Fibroblast of lung (primary cell): ENCODE data around the gene DNM3.

ENCODE experiments used
- CTCF ChIP-seq, 2 donors: IDR thresholded peaks in 1 of 2; conservative IDR thresholded peaks in 1 of 2; 1 replicate in 1 of 2; 2 replicates in 1 of 2; pipeline ENCODE4 v1.5.1; 2011 to 2012; ENCODE audit warnings: low read length in 2 of 2, control low read depth in 1 of 2, inconsistent platforms in 1 of 2, low read depth in 1 of 2, mild to moderate bottlenecking in 1 of 2
- EZH2 ChIP-seq: IDR thresholded peaks from 2 replicates; pipeline ENCODE4 v1.5.1; 2012; ENCODE audit warnings: low read length, control low read depth, mild to moderate bottlenecking; ENCODE audit errors: missing control alignments

- no peak for TF ChIP-seq EZH2
- TF ChIP-seq CTCF (conservative IDR thresholded peaks at IDR 0.05 in 1 of 2, IDR thresholded peaks at IDR 0.05 in 1 of 2; ENCODE audit: low read depth in 1 of 2, low read length in 2 of 2): no peak
Observed at GRCh38 chr1:172148213-172148612, 306.9 kb downstream of the DNM3 start.
